ENCODE measurements around the gene CHMP1B. TPM values are rescaled to one million over a fixed set of nuclear protein-coding genes. Genes with fewer than 3 reads are reported as not detected.

CHMP1B gene
- total RNA-seq, 1 experiment from 2014 or later = 38.7 TPM

DNA sequence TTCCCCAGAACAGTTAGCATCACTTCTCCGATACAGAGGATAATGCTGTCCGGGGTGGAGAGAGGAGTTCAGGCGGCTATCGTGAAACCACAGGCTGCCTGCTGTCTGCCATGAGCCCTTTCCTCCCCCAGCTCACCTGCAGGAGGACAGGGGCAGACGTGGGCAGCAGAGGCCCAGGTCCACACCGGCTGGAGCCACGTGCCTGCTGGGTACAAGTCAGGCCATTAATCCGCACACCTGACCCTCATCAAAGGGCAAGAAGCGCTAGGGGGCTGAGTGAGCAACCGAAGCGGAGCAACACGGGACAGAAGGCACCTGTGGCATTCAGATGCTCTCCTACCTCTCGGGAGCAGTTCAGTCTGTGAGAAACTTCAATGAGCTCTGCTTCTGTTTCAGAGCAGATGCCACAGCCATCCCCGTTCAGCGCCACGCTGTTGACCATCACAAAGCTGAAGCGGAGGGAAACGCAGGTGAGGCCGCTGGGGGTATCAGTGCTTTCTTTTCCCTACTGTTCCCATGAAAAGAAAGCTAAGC lies 35.4 kb downstream of the CHMP1B start:
- Histone ChIP-seq H3K23ac (ENCODE audit: insufficient read length, low read depth, low read length) (no peak overlapping the region), H2AFZ (ENCODE audit: low read length) (no peak overlapping the region), H3K79me1 (ENCODE audit: insufficient read depth, low read depth, low read length, poor library complexity, severe bottlenecking) (no peaks in the 10 kb centered on the region), H4K20me1 (ENCODE audit: control insufficient read depth, insufficient read depth, insufficient read length) (no peaks in the 10 kb centered on the region), H3K14ac (ENCODE audit: insufficient read depth, low read length) (no peak overlapping the region), H3T11ph (ENCODE audit: low read length) (no peak overlapping the region), H3K9ac (ENCODE audit: extremely low read depth, insufficient read length, low read length) (no peak overlapping the region), H3K79me2 (ENCODE audit: insufficient read depth, low read length) (no peaks in the 10 kb centered on the region), H3K27me3 (ENCODE audit: insufficient read depth, low read length) (no peaks in the 10 kb centered on the region), H4K91ac (ENCODE audit: insufficient read length, low read depth, low read length) (no peak overlapping the region), H3K23me2 (ENCODE audit: insufficient read length, low read depth, low read length, poor library complexity, severe bottlenecking) (no peaks in the 10 kb centered on the region), H3K4me1 (ENCODE audit: insufficient read depth, low read length) (no peaks in the 10 kb centered on the region; the same call in 1 of the 2 replicates), H4K5ac (ENCODE audit: insufficient read length, low read depth, low read length) (no peak overlapping the region), H2BK12ac (ENCODE audit: insufficient read length, low read depth, low read length) (no peak overlapping the region), H3K4me2 (ENCODE audit: insufficient read depth, insufficient read length, low read length) (no peak overlapping the region), H3K18ac (ENCODE audit: insufficient read length, low read depth, low read length) (no peak overlapping the region), H2BK5ac (ENCODE audit: insufficient read length, low read length) (no peak overlapping the region), H3K56ac (ENCODE audit: insufficient read length, low read depth, low read length) (no peak overlapping the region), H2AK5ac (ENCODE audit: insufficient read length, low read length) (no peak overlapping the region), H3K27ac (ENCODE audit: insufficient read length, low read depth, low read length) (no peak overlapping the region), H3K4ac (ENCODE audit: low read depth, low read length) (no peak overlapping the region), H2BK120ac (ENCODE audit: low read depth, low read length, poor library complexity, severe bottlenecking) (no peak overlapping the region), H2BK20ac (ENCODE audit: low read depth, low read length, poor library complexity, severe bottlenecking) (no peak overlapping the region), H4K8ac (replicated peaks; ENCODE audit: insufficient read length, low read depth, low read length) (no peak overlapping the region), H2BK15ac (ENCODE audit: low read depth, low read length) (no peak overlapping the region), H3K9me3 (ENCODE audit: control insufficient read depth, low read depth, low read length) (no peaks in the 10 kb centered on the region)
- Mint-ChIP-seq H3K36me3 (ENCODE audit: insufficient read depth in 1 of 3, low read depth in 3 of 3) (peaks cover 3 to 34% (median 15%) of the 10 kb centered on the region in 3 experiments; a peak in 5 of 7 replicates), H3K4me1 (peaks cover 4 to 15% of the 10 kb centered on the region in 2 experiments), H3K4me3 (peak overlapping the region in 1 of 2 experiments; percentile 28; a peak in 1 of 5 replicates), H3K9me3 (no peaks in the 10 kb centered on the region), H3K27me3 (ENCODE audit: low read depth) (no peaks in the 10 kb centered on the region), H3K27ac (peak overlapping the region in 2 of 3 experiments; percentile 57 to 72; a peak in 3 of 7 replicates)
- DNase-seq = no peak
- no CpG with 5 or more reads among the region's 19 CpGs for WGBS (ENCODE audit: extremely low coverage, insufficient read length, low lambda C conversion rate)
- TF ChIP-seq, protein P1, sequence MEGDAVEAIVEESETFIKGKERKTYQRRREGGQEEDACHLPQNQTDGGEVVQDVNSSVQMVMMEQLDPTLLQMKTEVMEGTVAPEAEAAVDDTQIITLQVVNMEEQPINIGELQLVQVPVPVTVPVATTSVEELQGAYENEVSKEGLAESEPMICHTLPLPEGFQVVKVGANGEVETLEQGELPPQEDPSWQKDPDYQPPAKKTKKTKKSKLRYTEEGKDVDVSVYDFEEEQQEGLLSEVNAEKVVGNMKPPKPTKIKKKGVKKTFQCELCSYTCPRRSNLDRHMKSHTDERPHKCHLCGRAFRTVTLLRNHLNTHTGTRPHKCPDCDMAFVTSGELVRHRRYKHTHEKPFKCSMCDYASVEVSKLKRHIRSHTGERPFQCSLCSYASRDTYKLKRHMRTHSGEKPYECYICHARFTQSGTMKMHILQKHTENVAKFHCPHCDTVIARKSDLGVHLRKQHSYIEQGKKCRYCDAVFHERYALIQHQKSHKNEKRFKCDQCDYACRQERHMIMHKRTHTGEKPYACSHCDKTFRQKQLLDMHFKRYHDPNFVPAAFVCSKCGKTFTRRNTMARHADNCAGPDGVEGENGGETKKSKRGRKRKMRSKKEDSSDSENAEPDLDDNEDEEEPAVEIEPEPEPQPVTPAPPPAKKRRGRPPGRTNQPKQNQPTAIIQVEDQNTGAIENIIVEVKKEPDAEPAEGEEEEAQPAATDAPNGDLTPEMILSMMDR (conservative IDR thresholded peaks at IDR 0.05) = no peak
